ENCODE measurements around the gene TCEAL1.
"Not testable (repeated sequence)": the region's sequence is repeated elsewhere in the genome, so short reads cannot be mapped to it uniquely, and the experiment has no call there.

Gene TCEAL1

GRCh38 chrX:103628386-103629317 is at the start of gene TCEAL1:
Gene TCEAL1 (plus strand): TSS chrX:103628975. CDS start chrX:103629917, 942 bp downstream.
- DNase-seq = peak; percentile 29

GRCh38 chrX:103584596-103584995 is 44.2 kb upstream of the TCEAL1 start:
- no peak for DNase-seq

- DNase-seq = peak; percentile 42
Measured at GRCh38 chrX:103585411-103586313, 43.1 kb upstream of the TCEAL1 start, which contains the start of gene TCEAL4. Gene TCEAL4 (plus strand): TSS chrX:103585515. CDS start chrX:103586676, 1,161 bp downstream.

GRCh38 chrX:103586314-103586646 is 42.5 kb upstream of the TCEAL1 start:
- DNase-seq = no peak

- no peak for DNase-seq
Measured at GRCh38 chrX:103586659-103587058, 42.1 kb upstream of the TCEAL1 start.

- DNase-seq = not testable (repeated sequence)
Measured at GRCh38 chrX:103592295-103592694, 36.5 kb upstream of the TCEAL1 start.

GRCh38 chrX:103595202-103595601 is 33.6 kb upstream of the TCEAL1 start:
- DNase-seq = not testable (repeated sequence)

- DNase-seq = peak; percentile 58
Measured at GRCh38 chrX:103607364-103608305, 21.1 kb upstream of the TCEAL1 start, which contains the start of gene TCEAL3. Gene TCEAL3 (plus strand): TSS chrX:103607963. CDS start chrX:103609065, 1,102 bp downstream.

GRCh38 chrX:103608306-103608963 is 20.3 kb upstream of the TCEAL1 start:
- DNase-seq = no peak

GRCh38 chrX:103610282-103610681 is 18.5 kb upstream of the TCEAL1 start:
- DNase-seq = no peak

GRCh38 chrX:103613362-103613890 is 15.3 kb upstream of the TCEAL1 start:
- no peak for DNase-seq

- no peak for DNase-seq
Measured at GRCh38 chrX:103614999-103615398, 13.8 kb upstream of the TCEAL1 start.

- DNase-seq = no peak
Measured at GRCh38 chrX:103615781-103616371, 12.9 kb upstream of the TCEAL1 start.

- no peak for DNase-seq
Measured at GRCh38 chrX:103616676-103617186, 12.0 kb upstream of the TCEAL1 start.

GRCh38 chrX:103624111-103624510 is 4.7 kb upstream of the TCEAL1 start:
- no peak for DNase-seq

GRCh38 chrX:103626855-103627254 is 1.9 kb upstream of the TCEAL1 start:
- DNase-seq = no peak

- DNase-seq = peak; percentile 77
Measured at GRCh38 chrX:103629318-103630170, 769 bp downstream of the TCEAL1 start.

GRCh38 chrX:103630171-103630511 is 1.4 kb downstream of the TCEAL1 start:
- DNase-seq = no peak

GRCh38 chrX:103631145-103631544 is 2.4 kb downstream of the TCEAL1 start:
- DNase-seq = no peak

- DNase-seq = no peak
Measured at GRCh38 chrX:103635436-103635835, 6.7 kb downstream of the TCEAL1 start.
